Anterior cingulate cortex (tissue), 58 donors: ENCODE measurements around the gene WDHD1.
"Not testable (repeated sequence)": the region's sequence is repeated elsewhere in the genome, so short reads cannot be mapped to it uniquely, and the experiment has no call there.

Source experiments
- DNase-seq, 58 donors: peaks; one replicate each; lab custom pipeline; 2025; lab: John Stamatoyannopoulos, UW

The WDHD1 gene

GRCh38 chr14:54975856-54976255 is 51.0 kb downstream of the WDHD1 start:
- no peak for DNase-seq

- DNase-seq = no peak
These were observed 52.0 kb downstream of the WDHD1 start for GRCh38 chr14:54974788-54975414.

GRCh38 chr14:54967496-54967895 is 59.4 kb downstream of the WDHD1 start:
- no peak for DNase-seq

GRCh38 chr14:54955143-54955542 is 71.8 kb downstream of the WDHD1 start:
- no peak for DNase-seq

GRCh38 chr14:54953609-54954008 is 73.3 kb downstream of the WDHD1 start:
- DNase-seq = not testable (repeated sequence)

DNA sequence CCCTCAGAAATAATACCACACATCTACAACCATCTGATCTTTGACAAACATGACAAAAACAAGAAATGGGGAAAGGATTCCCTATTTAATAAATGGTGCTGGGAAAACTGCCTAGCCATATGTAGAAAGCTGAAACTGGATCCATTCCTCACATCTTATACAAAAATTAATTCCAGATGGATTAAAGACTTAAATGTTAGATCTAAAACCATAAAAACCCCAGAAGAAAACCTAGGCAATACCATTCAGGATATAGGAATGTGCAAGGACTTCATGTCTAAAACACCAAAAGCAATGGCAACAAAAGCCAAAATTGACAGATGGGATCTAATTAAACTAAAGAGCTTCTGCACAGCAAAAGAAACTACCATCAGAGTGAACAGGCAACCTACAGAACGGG is 74.1 kb downstream of the WDHD1 start:
- not testable (repeated sequence) for DNase-seq

- no peak for DNase-seq
These were observed 79.7 kb downstream of the WDHD1 start for GRCh38 chr14:54947230-54947629.

DNA sequence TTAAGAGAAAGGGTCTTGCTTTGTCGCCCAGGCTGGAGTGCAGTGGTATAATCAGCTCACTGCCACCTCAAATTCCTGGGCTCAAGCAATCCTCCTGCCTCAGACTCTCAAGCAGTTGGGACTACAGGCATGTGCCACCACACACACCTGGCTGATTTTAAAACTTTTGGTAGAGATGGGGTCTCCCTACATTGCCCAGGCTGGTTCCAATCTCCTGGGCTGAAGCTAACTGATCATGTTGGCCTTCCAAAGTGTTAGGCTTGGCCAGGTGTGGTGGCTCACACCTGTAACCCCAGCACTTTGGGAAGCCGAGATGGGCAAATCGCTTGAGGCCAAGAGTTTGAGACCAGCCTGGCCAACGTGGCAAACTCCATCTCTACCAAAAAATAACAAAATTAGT is 80.4 kb downstream of the WDHD1 start:
- DNase-seq = no peak

DNA sequence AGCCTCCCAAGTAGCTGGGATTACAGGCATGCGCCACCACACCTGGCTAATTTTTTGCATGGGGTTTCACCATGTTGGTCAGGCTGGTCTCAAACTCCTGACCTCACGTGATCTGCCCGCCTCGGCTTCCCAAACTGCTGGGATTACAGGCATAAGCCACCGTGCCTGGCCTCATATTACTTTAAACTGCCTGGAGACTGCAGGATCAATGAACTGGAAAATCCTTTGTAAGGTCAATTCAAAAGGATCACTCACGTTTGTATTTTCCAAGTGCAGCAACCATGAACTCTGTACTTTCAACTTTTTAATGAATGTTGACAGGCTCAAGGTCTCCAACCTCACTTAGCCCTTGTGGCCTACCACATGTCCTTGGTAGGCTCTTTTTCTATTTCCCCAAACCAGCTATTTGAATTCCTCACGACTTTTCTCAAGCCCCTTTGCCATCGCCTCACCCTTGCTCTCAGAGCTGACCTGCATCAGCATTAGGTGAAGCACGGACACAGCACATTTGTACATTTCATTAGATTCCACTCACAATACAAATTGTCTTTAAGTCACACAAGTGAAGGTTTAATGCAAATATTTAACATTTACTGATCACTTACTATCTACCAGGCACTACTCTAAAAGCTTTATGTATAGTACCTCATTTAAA is 82.0 kb downstream of the WDHD1 start:
- no peak for DNase-seq

DNA sequence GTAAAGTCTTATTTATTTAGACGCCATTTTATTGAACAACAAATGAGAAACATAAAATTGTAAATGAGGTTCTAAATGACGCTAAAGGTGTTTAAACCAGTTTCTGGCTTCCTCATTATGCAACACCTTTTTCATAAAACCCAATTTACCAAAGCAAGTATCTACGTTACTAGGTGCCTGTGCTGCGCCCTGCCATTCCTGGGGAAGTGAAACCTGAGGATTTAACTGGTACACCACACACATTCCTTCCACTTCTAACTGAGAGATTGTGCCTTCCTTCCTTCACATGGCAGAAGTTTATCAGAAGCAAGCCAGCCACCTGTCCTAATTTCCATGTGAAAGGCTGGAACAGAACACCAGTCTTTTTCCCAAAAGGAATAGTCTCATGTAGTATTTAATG is 84.0 kb downstream of the WDHD1 start:
- DNase-seq = no peak

DNA sequence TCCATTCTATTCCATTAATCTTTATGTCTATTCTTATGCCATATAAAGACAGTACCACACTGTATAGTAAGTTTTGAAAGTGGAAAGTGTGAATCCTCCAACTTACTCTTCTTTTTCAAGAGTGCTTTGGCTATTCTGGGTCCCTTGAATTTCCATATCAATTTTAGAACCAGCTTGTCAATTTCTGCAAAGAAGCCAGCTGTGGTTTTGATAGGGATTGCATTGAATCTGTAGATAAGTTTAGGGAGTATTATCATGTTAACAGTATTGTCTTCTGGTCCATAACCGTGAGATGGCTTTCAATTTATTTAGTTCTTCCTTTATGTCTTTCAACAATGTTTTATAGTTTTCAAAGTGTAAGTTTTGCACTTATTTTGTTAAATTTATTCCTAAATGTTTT is 90.1 kb downstream of the WDHD1 start:
- no peak for DNase-seq

DNA sequence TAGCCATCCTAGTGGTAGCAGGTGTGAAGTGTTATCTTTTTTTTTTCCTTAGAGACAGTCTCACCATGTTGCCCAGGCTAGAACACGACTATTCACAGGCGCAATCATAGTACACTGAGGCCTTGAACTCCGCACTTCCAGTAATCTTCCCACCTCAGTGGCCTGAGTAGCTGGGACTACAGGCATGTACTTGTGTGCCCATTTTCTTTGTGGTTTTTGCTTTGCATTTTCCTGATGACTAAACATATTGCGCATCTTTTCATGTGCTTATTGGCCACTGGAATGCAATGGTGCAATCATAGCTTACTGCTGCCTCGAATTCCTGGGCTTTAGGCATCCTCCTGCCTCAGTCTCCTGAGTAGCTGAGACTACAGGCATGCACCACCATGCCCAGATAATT is 90.9 kb downstream of the WDHD1 start:
- no peak for DNase-seq

- DNase-seq = no peak
These were observed 91.8 kb downstream of the WDHD1 start for GRCh38 chr14:54935100-54935499.

DNA sequence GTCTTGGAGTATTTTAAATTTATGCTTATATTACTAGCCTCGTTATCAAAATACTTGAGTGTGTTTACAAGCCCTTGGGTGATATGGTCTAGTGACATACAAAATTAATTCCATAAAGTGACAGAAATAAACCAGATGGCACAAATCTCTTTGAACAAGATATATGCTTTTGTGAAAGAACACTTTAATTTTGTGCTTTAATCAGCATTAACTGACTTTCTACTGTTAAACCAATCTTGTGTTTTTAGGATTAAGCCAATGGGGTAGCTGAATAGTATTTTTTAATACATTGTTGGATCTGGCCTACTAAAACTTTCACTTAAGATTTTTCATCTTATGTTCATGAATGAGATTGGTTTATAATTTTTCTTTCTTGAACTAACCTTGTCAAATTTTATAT is 93.9 kb downstream of the WDHD1 start:
- DNase-seq = no peak

- DNase-seq = no peak
These were observed 95.1 kb downstream of the WDHD1 start for GRCh38 chr14:54931598-54932340.

GRCh38 chr14:54931101-54931500 is 95.8 kb downstream of the WDHD1 start:
- no peak for DNase-seq

- DNase-seq = no peak
These were observed 97.3 kb downstream of the WDHD1 start for GRCh38 chr14:54929556-54929955.

- DNase-seq = no peak
These were observed 98.7 kb downstream of the WDHD1 start for GRCh38 chr14:54928216-54928615.

- DNase-seq = no peak
These were observed 99.3 kb downstream of the WDHD1 start for GRCh38 chr14:54927551-54927950.

GRCh38 chr14:54926570-54926969 is 100.3 kb downstream of the WDHD1 start:
- DNase-seq = not testable (repeated sequence)

- DNase-seq = no peak
These were observed 104.3 kb downstream of the WDHD1 start for GRCh38 chr14:54922598-54922997.

DNA sequence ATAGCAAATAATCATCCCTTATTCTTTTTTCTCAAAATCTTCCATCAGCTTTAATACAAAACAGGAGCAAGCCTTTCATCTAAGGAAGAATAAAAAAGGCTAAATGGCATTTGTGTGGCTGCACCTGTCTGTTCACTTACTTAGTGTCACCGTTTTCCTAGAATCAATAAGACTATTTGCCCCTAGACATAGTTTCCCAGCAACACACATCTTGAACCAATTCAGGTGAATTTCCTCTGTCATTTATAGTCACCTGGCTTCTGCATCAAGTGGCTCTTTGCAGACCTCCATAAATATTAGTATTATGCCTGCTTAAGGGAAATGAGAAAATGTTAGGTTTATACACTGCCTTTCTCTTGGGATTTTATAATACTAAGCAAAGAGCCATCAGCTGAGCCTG is 106.8 kb downstream of the WDHD1 start:
- DNase-seq = no peak
